ENCODE data around the gene MOXD1. TPM values are rescaled to one million over a fixed set of nuclear protein-coding genes. Genes with fewer than 3 reads are reported as not detected.
"Not testable (repeated sequence)": the region's sequence is repeated elsewhere in the genome, so short reads cannot be mapped to it uniquely, and the experiment has no call there.

MOXD1 gene
- total RNA-seq, 1 donor from 2014 or later = 8.0 TPM

DNA sequence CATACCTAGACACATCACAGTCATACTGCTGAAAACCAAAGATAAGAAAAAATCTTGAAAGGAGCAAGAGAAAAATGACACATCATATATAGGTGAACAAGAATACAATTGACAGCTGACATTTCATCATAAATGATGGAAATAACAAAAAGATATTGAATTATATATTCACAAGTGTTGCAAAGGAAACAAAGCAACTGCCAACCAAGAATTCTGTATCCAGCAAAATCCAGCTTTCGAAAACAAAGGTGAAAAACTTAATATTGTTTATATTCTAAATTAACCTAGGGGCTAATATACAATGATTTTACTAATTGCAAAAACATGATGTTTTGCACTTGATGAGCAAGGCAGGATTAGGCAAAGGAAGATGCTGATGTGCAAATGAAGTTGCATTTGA is 84.3 kb downstream of the MOXD1 start:
- DNase-seq (ENCODE audit: extremely low spot score, unreplicated experiment) = no peak
- Mint-ChIP-seq H3K4me1 (ENCODE audit: unreplicated experiment) (peaks cover 22% of the 10 kb centered on the region), H3K36me3 (ENCODE audit: unreplicated experiment) (peaks cover 10% of the 10 kb centered on the region), H3K9me3 (ENCODE audit: unreplicated experiment) (peaks cover 20% of the 10 kb centered on the region), H3K4me3 (ENCODE audit: unreplicated experiment) (no peak overlapping the region), H3K27ac (ENCODE audit: unreplicated experiment) (no peak overlapping the region), H3K27me3 (ENCODE audit: unreplicated experiment) (no peaks in the 10 kb centered on the region)
- no peak for TF ChIP-seq CTCF (IDR thresholded peaks at IDR 0.05)

DNA sequence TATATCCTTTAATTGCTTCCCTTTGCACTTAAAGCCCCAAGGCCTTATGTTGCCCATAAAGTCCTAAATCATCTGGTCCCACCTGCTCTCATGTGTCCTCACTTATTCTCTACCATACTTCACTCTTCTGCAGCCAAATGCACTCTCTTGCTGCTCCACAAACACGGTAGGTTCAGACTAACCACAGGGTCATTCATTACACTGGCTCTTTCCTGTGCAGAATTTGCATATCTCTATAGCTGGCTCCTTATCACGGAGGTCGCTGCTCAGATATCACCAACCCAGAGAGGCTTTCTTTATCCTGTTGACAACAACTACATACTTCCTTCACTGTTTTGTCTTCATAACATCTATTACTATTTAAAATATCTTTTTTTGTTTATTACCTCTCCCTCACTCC is 86.8 kb downstream of the MOXD1 start:
- peaks cover 17% of the 10 kb centered on the region for H3K36me3 Mint-ChIP-seq (ENCODE audit: unreplicated experiment)
- no peak overlapping the region for H3K27ac Mint-ChIP-seq (ENCODE audit: unreplicated experiment)
- H3K4me3 Mint-ChIP-seq (ENCODE audit: unreplicated experiment) = no peak overlapping the region
- DNase-seq (ENCODE audit: extremely low spot score, unreplicated experiment) = no peak
- H3K9me3 Mint-ChIP-seq (ENCODE audit: unreplicated experiment) = peaks cover 28% of the 10 kb centered on the region
- peaks cover 24% of the 10 kb centered on the region for H3K4me1 Mint-ChIP-seq (ENCODE audit: unreplicated experiment)
- no peak for TF ChIP-seq CTCF (IDR thresholded peaks at IDR 0.05)
- H3K27me3 Mint-ChIP-seq (ENCODE audit: unreplicated experiment) = no peaks in the 10 kb centered on the region

GRCh38 chr6:132310921-132311320 is 90.4 kb downstream of the MOXD1 start:
- H3K27me3 Mint-ChIP-seq (ENCODE audit: unreplicated experiment) = no peaks in the 10 kb centered on the region
- H3K36me3 Mint-ChIP-seq (ENCODE audit: unreplicated experiment) = peaks cover 16% of the 10 kb centered on the region
- no peak overlapping the region for H3K4me3 Mint-ChIP-seq (ENCODE audit: unreplicated experiment)
- peaks cover 22% of the 10 kb centered on the region for H3K4me1 Mint-ChIP-seq (ENCODE audit: unreplicated experiment)
- TF ChIP-seq CTCF (IDR thresholded peaks at IDR 0.05) = no peak
- peaks cover 46% of the 10 kb centered on the region for H3K9me3 Mint-ChIP-seq (ENCODE audit: unreplicated experiment)
- no peak for DNase-seq (ENCODE audit: extremely low spot score, unreplicated experiment)
- H3K27ac Mint-ChIP-seq (ENCODE audit: unreplicated experiment) = no peak overlapping the region

DNA sequence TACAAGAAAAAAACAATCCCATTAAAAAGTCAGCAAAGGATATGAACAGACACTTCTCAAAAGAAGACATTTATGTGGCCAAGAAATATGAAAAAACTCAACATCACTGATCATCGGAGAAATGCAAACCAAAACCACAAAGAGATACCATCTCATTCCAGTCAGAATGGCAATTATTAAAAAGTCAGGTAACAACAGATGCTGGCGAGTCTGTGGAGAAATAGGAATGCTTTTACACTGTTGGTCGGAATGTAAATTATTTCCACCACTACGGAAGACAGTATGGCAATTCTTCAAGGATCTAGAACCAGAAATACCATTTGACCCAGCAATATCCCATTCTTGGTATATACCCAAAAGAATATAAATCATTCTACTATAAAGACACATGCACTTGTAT is 91.1 kb downstream of the MOXD1 start:
- peaks cover 44% of the 10 kb centered on the region for H3K9me3 Mint-ChIP-seq (ENCODE audit: unreplicated experiment)
- not testable (repeated sequence) for DNase-seq (ENCODE audit: extremely low spot score, unreplicated experiment); H3K27ac Mint-ChIP-seq (ENCODE audit: unreplicated experiment); H3K27me3 Mint-ChIP-seq (ENCODE audit: unreplicated experiment); H3K4me3 Mint-ChIP-seq (ENCODE audit: unreplicated experiment)
- peaks cover 14% of the 10 kb centered on the region for H3K36me3 Mint-ChIP-seq (ENCODE audit: unreplicated experiment)
- peaks cover 22% of the 10 kb centered on the region for H3K4me1 Mint-ChIP-seq (ENCODE audit: unreplicated experiment)

- H3K4me3 Mint-ChIP-seq (ENCODE audit: unreplicated experiment) = no peak overlapping the region
- peaks cover 16% of the 10 kb centered on the region for H3K36me3 Mint-ChIP-seq (ENCODE audit: unreplicated experiment)
- no peak overlapping the region for H3K27ac Mint-ChIP-seq (ENCODE audit: unreplicated experiment)
- no peak for TF ChIP-seq CTCF (IDR thresholded peaks at IDR 0.05)
- peaks cover 39% of the 10 kb centered on the region for H3K9me3 Mint-ChIP-seq (ENCODE audit: unreplicated experiment)
- no peaks in the 10 kb centered on the region for H3K4me1 Mint-ChIP-seq (ENCODE audit: unreplicated experiment)
- DNase-seq (ENCODE audit: extremely low spot score, unreplicated experiment) = no peak
- H3K27me3 Mint-ChIP-seq (ENCODE audit: unreplicated experiment) = no peaks in the 10 kb centered on the region
Observed at GRCh38 chr6:132304891-132305305, 96.4 kb downstream of the MOXD1 start.
